B cell (primary cell): ENCODE data around the gene SETBP1. TPM values are rescaled to one million over a fixed set of nuclear protein-coding genes. Genes with fewer than 3 reads are reported as not detected.

Experiments
- ATAC-seq: fragments of 200-7000 bp; cut with Tn5 transposase; one replicate; pipeline ENCODE4 v1.10.0; 2021; ENCODE audit warnings: low read depth, mild to moderate bottlenecking, moderate number of reproducible peaks, moderate library complexity
- CTCF ChIA-PET: fragments of 350-600 bp; sonication (Branson Sonifier 250); formaldehyde crosslinking; loops from one replicate; lab custom pipeline; 2021; ENCODE audit warnings: antibody characterized with exemption, inconsistent platforms; lab: Charles Lee
- POLR2A ChIA-PET: fragments of 350-600 bp; sonication (Branson Sonifier 250); formaldehyde crosslinking; loops from one replicate; lab custom pipeline; 2021; ENCODE audit warnings: antibody characterized with exemption; lab: Charles Lee
- DNase-seq: peaks from one replicate; pipeline ENCODE4 v3.0.0; 2013
- H2AFZ ChIP-seq: 2 replicates; pipeline ENCODE4 v1.6.1; 2012; ENCODE audit warnings: mild to moderate bottlenecking, low read depth, low read length; ENCODE audit not compliant: insufficient read depth, poor library complexity, severe bottlenecking
- H3K27ac ChIP-seq, 2 donors: 1 replicate in 1 of 2; 2 replicates in 1 of 2; pipeline ENCODE4 v1.5.1; 2012 to 2013; ENCODE audit warnings: low read length in 2 of 2, mild to moderate bottlenecking in 2 of 2, moderate library complexity in 1 of 2
- H3K27me3 ChIP-seq, 4 experiments: fragments of 200-600 bp in 1 of 4; sonication (generic) in 1 of 4; replicated peaks in 1 of 4; 1 replicate in 2 of 4; 2 replicates in 2 of 4; pipeline versions ENCODE4 v1.6.1 to v1.7.0; 2013 to 2016; ENCODE audit warnings: low read length in 3 of 4, mild to moderate bottlenecking in 2 of 4, mixed read lengths in 1 of 4, moderate library complexity in 1 of 4; ENCODE audit not compliant: insufficient read depth in 4 of 4, control insufficient read depth in 3 of 4; ENCODE audit errors: control extremely low read depth in 1 of 4
- H3K36me3 ChIP-seq, 2 experiments: replicated peaks in 1 of 2; 1 replicate in 1 of 2; 2 replicates in 1 of 2; pipeline versions ENCODE4 v1.6.1 to v1.7.1; 2013; ENCODE audit warnings: low read length in 1 of 2; ENCODE audit not compliant: insufficient read depth in 2 of 2, control insufficient read depth in 1 of 2; ENCODE audit errors: control extremely low read depth in 1 of 2, extremely low read depth in 1 of 2
- H3K4me1 ChIP-seq, 2 donors: fragments of 200-600 bp in 1 of 2; sonication (generic) in 1 of 2; 1 replicate in 1 of 2; 2 replicates in 1 of 2; pipeline versions ENCODE4 v1.5.1 to v1.6.1; 2013 to 2017; ENCODE audit warnings: low read length in 2 of 2; ENCODE audit not compliant: control insufficient read depth in 2 of 2, insufficient read depth in 2 of 2
- H3K4me2 ChIP-seq: replicated peaks from 2 replicates; pipeline ENCODE3; 2012; ENCODE audit warnings: mild to moderate bottlenecking, low read depth, low read length; ENCODE audit not compliant: poor library complexity, severe bottlenecking
- H3K4me3 ChIP-seq, 5 experiments: fragments of 200-600 bp in 1 of 5; sonication (generic) in 1 of 5; 1 replicate in 3 of 5; 2 replicates in 2 of 5; pipeline versions ENCODE4 v1.5.1 to v1.7.0; 2011 to 2016; ENCODE audit warnings: low read length in 4 of 5, mild to moderate bottlenecking in 4 of 5, low read depth in 2 of 5, control low read depth in 1 of 5, moderate library complexity in 1 of 5; ENCODE audit not compliant: insufficient read depth in 1 of 5; ENCODE audit errors: control extremely low read depth in 1 of 5, extremely low read depth in 1 of 5
- H3K79me2 ChIP-seq: fragments of 200-600 bp; sonication (generic); one replicate; pipeline ENCODE4 v1.6.0; 2016; ENCODE audit warnings: low read length; ENCODE audit not compliant: control insufficient read depth, insufficient read depth
- H3K9ac ChIP-seq: fragments of 200-600 bp; sonication (generic); 2 replicates; pipeline ENCODE4 v1.6.1; 2017; ENCODE audit warnings: mild to moderate bottlenecking, low read length, moderate library complexity
- H3K9me3 ChIP-seq, 3 donors: one replicate each; pipeline versions ENCODE4 v1.6.1 to v1.7.1; 2013; ENCODE audit warnings: low read length in 2 of 3; ENCODE audit not compliant: control insufficient read depth in 2 of 3, insufficient read depth in 1 of 3; ENCODE audit errors: control extremely low read depth in 1 of 3
- H4K20me1 ChIP-seq: 2 replicates; pipeline ENCODE4 v1.6.0; 2012; ENCODE audit warnings: mild to moderate bottlenecking, low read length; ENCODE audit not compliant: insufficient read depth, control insufficient read depth, poor library complexity, severe bottlenecking
- H3K27ac Mint-ChIP-seq: one replicate; pipeline ENCODE4 v1.8.0; 2021; ENCODE audit warnings: mixed read lengths
- H3K27me3 Mint-ChIP-seq: one replicate; pipeline ENCODE4 v1.8.0; 2021; ENCODE audit warnings: mixed read lengths
- H3K4me1 Mint-ChIP-seq: one replicate; pipeline ENCODE4 v1.8.0; 2021; ENCODE audit warnings: mixed read lengths
- H3K4me3 Mint-ChIP-seq: one replicate; pipeline ENCODE4 v1.8.0; 2021; ENCODE audit warnings: mixed read lengths
- H3K9me3 Mint-ChIP-seq: one replicate; pipeline ENCODE4 v1.8.0; 2022; ENCODE audit warnings: mixed read lengths; ENCODE audit not compliant: insufficient read depth
- CTCF ChIP-seq: fragments of 200-600 bp; IDR thresholded peaks from one replicate; pipeline ENCODE4 v1.8.0; 2022; ENCODE audit warnings: antibody characterized with exemption, mild to moderate bottlenecking
- EZH2 ChIP-seq: IDR thresholded peaks from 2 replicates; pipeline ENCODE4 v1.6.1; 2012; ENCODE audit warnings: borderline replicate concordance, low read depth, mild to moderate bottlenecking, moderate library complexity, low read length; ENCODE audit not compliant: insufficient read depth, poor library complexity, severe bottlenecking
- WGBS: methylation state at CpG from one replicate; pipeline ENCODE4 v1.1.5; 2013; ENCODE audit warnings: missing lambda C conversion rate; ENCODE audit not compliant: insufficient coverage; 5-methylcytosine and 5-hydroxymethylcytosine counted together
- intact Hi-C: fragments of 100-400 bp; cut with micrococcal nuclease; formaldehyde crosslinking; loops from one replicate; pipeline ENCODE4 v1.10.0; 2022
- polyA plus RNA-seq: library from polyadenylated mRNA; depleted of rRNA; stranded (reverse); fragments of >200 nt; gene quantifications from 2 replicates; pipeline ENCODE4 v1.2.3, GENCODE V29; 2012
- total RNA-seq, 2 donors: library from RNA; stranded (reverse); fragments of 120-200 nt in 1 of 2; gene quantifications; 1 replicate in 1 of 2; 2 replicates in 1 of 2; pipeline versions ENCODE4 v1.2.3 to v1.2.4, GENCODE V29; 2013 to 2022

Gene SETBP1
- total and polyA plus RNA-seq, 2 donors (not counting 1 experiment from before 2014, with no cell fraction given): 15.1 to 129 TPM

GRCh38 chr18:44715245-44715644 lies 34.6 kb downstream of the SETBP1 start:
- ChIA-PET CTCF (interaction anchor here (1.0 to 1.2 kb wide), 2 partner anchors 24 to 35 kb away, joined by 3 read pairs; partner anchors contain the start of gene SETBP1), POLR2A (interaction anchor here (0.5 kb wide), 1 partner anchor 73 kb away, joined by 3 read pairs; no protein-coding TSS in a partner anchor)
- no peak overlapping the region for H3K27ac ChIP-seq

More at GRCh38 chr18:44715245-44715644, 34.6 kb downstream of the SETBP1 start:
- no peak overlapping the region for H3K4me2 ChIP-seq
- H3K27me3 ChIP-seq: no peaks in the 10 kb centered on the region
- WGBS: 97% methylated on average over 7 of the region's 7 CpGs
- peaks cover 99% of the 10 kb centered on the region for H3K79me2 ChIP-seq
- TF ChIP-seq EZH2 (no peak), CTCF (no peak)
- H3K9me3 Mint-ChIP-seq: no peaks in the 10 kb centered on the region
- peaks cover 0 to 7% (median 0%) of the 10 kb centered on the region in 3 donors for H3K9me3 ChIP-seq
- H3K4me3 ChIP-seq: no peak overlapping the region
- H3K4me3 Mint-ChIP-seq: no peak overlapping the region
- intact Hi-C loops: no loop called here
- peak overlapping the region; percentile 61 for H3K27ac Mint-ChIP-seq
- H4K20me1 ChIP-seq: peaks cover 6% of the 10 kb centered on the region
- peaks cover 77% of the 10 kb centered on the region for H3K4me1 Mint-ChIP-seq
- no peak overlapping the region for H3K9ac ChIP-seq
- peaks cover 0 to 46% of the 10 kb centered on the region in 2 experiments for H3K36me3 ChIP-seq
- H3K27me3 Mint-ChIP-seq: no peaks in the 10 kb centered on the region
- no peak overlapping the region for H2AFZ ChIP-seq
- DNase-seq: no peak
- peaks cover 31 to 43% of the 10 kb centered on the region in 2 donors for H3K4me1 ChIP-seq
- no peak for ATAC-seq
